Liver (tissue), 3 donors: Measurements from ENCODE around the gene ZBTB25.

Source experiments
- EGR1 ChIP-seq, 2 donors: IDR thresholded peaks; 2 replicates each; pipeline ENCODE4 v1.6.1; 2016 to 2018; ENCODE audit warnings: antibody characterized with exemption in 2 of 2, low read depth in 2 of 2
- GABPA ChIP-seq, 2 donors: IDR thresholded peaks in 1 of 2; conservative IDR thresholded peaks in 1 of 2; 2 replicates each; pipeline ENCODE4 v1.6.1; 2016; ENCODE audit warnings: antibody characterized with exemption in 2 of 2, mild to moderate bottlenecking in 1 of 2, moderate library complexity in 1 of 2
- HNF4A ChIP-seq, 2 donors: conservative IDR thresholded peaks; 2 replicates each; pipeline ENCODE4 v1.6.1; 2016; ENCODE audit warnings: antibody characterized with exemption in 2 of 2, mild to moderate bottlenecking in 2 of 2
- JUND ChIP-seq, 2 donors: IDR thresholded peaks; 2 replicates each; pipeline ENCODE4 v1.6.1; 2016; ENCODE audit warnings: antibody characterized with exemption in 2 of 2
- RAD21 ChIP-seq, 2 donors: IDR thresholded peaks; 2 replicates each; pipeline ENCODE4 v1.6.1; 2016; ENCODE audit warnings: antibody characterized with exemption in 2 of 2, mild to moderate bottlenecking in 2 of 2
- RXRA ChIP-seq, 2 donors: IDR thresholded peaks; 2 replicates each; pipeline ENCODE4 v1.6.1; 2017 to 2018; ENCODE audit warnings: antibody characterized with exemption in 2 of 2, mild to moderate bottlenecking in 1 of 2
- SP1 ChIP-seq: IDR thresholded peaks from 2 replicates; pipeline ENCODE4 v1.6.1; 2018; ENCODE audit warnings: antibody characterized with exemption, mild to moderate bottlenecking
- TAF1 ChIP-seq: conservative IDR thresholded peaks from 2 replicates; pipeline ENCODE4 v1.6.1; 2016; ENCODE audit warnings: antibody characterized with exemption, mild to moderate bottlenecking
- YY1 ChIP-seq: IDR thresholded peaks from 2 replicates; pipeline ENCODE4 v1.6.1; 2016; ENCODE audit warnings: antibody characterized with exemption, mild to moderate bottlenecking
- TF ChIP-seq, protein P1 (sequence below): fragments of 150-350 bp; IDR thresholded peaks from 2 replicates; pipeline ENCODE4 v1.5.1; 2017; ENCODE audit warnings: improper control_type of control experiment, low read depth, low read length; ENCODE audit not compliant: missing input control
- TF ChIP-seq, protein P2 (sequence below): IDR thresholded peaks from 2 replicates; pipeline ENCODE4 v1.6.1; 2016; ENCODE audit warnings: antibody characterized with exemption, mild to moderate bottlenecking
- TF ChIP-seq, protein P3 (sequence below): IDR thresholded peaks from 2 replicates; pipeline ENCODE4 v1.6.1; 2016; ENCODE audit warnings: antibody characterized with exemption
- TF ChIP-seq, protein P4 (sequence below): IDR thresholded peaks from 2 replicates; pipeline ENCODE4 v1.6.1; 2016; ENCODE audit warnings: antibody characterized with exemption
- donor health status: healthy.
- donor health status: healthy.

GRCh38 chr14:64476438-64476837, 27.2 kb downstream of the ZBTB25 start:
- TF ChIP-seq YY1 (no peak), GABPA (IDR thresholded peaks at IDR 0.05 in 1 of 2, conservative IDR thresholded peaks at IDR 0.05 in 1 of 2) (no peak), SP1 (no peak), RAD21 (IDR thresholded peaks at IDR 0.05) (no peak), EGR1 (IDR thresholded peaks at IDR 0.05; ENCODE audit: low read depth in 2 of 2) (no peak), RXRA (IDR thresholded peaks at IDR 0.05) (no peak), JUND (IDR thresholded peaks at IDR 0.05) (no peak), HNF4A (conservative IDR thresholded peaks at IDR 0.05) (no peak), TAF1 (no peak)
- TF ChIP-seq, protein P1, sequence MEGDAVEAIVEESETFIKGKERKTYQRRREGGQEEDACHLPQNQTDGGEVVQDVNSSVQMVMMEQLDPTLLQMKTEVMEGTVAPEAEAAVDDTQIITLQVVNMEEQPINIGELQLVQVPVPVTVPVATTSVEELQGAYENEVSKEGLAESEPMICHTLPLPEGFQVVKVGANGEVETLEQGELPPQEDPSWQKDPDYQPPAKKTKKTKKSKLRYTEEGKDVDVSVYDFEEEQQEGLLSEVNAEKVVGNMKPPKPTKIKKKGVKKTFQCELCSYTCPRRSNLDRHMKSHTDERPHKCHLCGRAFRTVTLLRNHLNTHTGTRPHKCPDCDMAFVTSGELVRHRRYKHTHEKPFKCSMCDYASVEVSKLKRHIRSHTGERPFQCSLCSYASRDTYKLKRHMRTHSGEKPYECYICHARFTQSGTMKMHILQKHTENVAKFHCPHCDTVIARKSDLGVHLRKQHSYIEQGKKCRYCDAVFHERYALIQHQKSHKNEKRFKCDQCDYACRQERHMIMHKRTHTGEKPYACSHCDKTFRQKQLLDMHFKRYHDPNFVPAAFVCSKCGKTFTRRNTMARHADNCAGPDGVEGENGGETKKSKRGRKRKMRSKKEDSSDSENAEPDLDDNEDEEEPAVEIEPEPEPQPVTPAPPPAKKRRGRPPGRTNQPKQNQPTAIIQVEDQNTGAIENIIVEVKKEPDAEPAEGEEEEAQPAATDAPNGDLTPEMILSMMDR, result no peak
- TF ChIP-seq, protein P2, sequence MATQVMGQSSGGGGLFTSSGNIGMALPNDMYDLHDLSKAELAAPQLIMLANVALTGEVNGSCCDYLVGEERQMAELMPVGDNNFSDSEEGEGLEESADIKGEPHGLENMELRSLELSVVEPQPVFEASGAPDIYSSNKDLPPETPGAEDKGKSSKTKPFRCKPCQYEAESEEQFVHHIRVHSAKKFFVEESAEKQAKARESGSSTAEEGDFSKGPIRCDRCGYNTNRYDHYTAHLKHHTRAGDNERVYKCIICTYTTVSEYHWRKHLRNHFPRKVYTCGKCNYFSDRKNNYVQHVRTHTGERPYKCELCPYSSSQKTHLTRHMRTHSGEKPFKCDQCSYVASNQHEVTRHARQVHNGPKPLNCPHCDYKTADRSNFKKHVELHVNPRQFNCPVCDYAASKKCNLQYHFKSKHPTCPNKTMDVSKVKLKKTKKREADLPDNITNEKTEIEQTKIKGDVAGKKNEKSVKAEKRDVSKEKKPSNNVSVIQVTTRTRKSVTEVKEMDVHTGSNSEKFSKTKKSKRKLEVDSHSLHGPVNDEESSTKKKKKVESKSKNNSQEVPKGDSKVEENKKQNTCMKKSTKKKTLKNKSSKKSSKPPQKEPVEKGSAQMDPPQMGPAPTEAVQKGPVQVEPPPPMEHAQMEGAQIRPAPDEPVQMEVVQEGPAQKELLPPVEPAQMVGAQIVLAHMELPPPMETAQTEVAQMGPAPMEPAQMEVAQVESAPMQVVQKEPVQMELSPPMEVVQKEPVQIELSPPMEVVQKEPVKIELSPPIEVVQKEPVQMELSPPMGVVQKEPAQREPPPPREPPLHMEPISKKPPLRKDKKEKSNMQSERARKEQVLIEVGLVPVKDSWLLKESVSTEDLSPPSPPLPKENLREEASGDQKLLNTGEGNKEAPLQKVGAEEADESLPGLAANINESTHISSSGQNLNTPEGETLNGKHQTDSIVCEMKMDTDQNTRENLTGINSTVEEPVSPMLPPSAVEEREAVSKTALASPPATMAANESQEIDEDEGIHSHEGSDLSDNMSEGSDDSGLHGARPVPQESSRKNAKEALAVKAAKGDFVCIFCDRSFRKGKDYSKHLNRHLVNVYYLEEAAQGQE, result no peak
- TF ChIP-seq, protein P3, sequence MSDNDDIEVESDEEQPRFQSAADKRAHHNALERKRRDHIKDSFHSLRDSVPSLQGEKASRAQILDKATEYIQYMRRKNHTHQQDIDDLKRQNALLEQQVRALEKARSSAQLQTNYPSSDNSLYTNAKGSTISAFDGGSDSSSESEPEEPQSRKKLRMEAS, result no peak
- TF ChIP-seq, protein P4, sequence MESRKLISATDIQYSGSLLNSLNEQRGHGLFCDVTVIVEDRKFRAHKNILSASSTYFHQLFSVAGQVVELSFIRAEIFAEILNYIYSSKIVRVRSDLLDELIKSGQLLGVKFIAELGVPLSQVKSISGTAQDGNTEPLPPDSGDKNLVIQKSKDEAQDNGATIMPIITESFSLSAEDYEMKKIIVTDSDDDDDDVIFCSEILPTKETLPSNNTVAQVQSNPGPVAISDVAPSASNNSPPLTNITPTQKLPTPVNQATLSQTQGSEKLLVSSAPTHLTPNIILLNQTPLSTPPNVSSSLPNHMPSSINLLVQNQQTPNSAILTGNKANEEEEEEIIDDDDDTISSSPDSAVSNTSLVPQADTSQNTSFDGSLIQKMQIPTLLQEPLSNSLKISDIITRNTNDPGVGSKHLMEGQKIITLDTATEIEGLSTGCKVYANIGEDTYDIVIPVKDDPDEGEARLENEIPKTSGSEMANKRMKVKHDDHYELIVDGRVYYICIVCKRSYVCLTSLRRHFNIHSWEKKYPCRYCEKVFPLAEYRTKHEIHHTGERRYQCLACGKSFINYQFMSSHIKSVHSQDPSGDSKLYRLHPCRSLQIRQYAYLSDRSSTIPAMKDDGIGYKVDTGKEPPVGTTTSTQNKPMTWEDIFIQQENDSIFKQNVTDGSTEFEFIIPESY, result no peak
